ENCODE results near the gene OXSR1. TPM values are rescaled to one million over a fixed set of nuclear protein-coding genes. Genes with fewer than 3 reads are reported as not detected.
"Not testable (repeated sequence)": the region's sequence is repeated elsewhere in the genome, so short reads cannot be mapped to it uniquely, and the experiment has no call there.

The OXSR1 gene
- total RNA-seq, 2 donors from 2014 or later: 16.1 to 23.7 TPM

GRCh38 chr3:38190481-38190881 lies 25.1 kb downstream of the OXSR1 start:
- Histone ChIP-seq H3K27me3 (no peaks in the 10 kb centered on the region), H3K4me1 (no peaks in the 10 kb centered on the region), H3K9me3 (no peaks in the 10 kb centered on the region), H3K36me3 (replicated peaks in 1 of 2; ENCODE audit: insufficient read depth in 1 of 2, low read depth in 2 of 2) (peaks cover 0 to 2% of the 10 kb centered on the region in 2 donors), H3K27ac (no peak overlapping the region), H3K4me3 (no peak overlapping the region)
- intact Hi-C loops (cut with DNase I): no loop called here
- no peak for DNase-seq
- no peak for ATAC-seq
- no peak for TF ChIP-seq POLR2A (IDR thresholded peaks at IDR 0.05)
- TF ChIP-seq, protein P1, sequence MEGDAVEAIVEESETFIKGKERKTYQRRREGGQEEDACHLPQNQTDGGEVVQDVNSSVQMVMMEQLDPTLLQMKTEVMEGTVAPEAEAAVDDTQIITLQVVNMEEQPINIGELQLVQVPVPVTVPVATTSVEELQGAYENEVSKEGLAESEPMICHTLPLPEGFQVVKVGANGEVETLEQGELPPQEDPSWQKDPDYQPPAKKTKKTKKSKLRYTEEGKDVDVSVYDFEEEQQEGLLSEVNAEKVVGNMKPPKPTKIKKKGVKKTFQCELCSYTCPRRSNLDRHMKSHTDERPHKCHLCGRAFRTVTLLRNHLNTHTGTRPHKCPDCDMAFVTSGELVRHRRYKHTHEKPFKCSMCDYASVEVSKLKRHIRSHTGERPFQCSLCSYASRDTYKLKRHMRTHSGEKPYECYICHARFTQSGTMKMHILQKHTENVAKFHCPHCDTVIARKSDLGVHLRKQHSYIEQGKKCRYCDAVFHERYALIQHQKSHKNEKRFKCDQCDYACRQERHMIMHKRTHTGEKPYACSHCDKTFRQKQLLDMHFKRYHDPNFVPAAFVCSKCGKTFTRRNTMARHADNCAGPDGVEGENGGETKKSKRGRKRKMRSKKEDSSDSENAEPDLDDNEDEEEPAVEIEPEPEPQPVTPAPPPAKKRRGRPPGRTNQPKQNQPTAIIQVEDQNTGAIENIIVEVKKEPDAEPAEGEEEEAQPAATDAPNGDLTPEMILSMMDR (IDR thresholded peaks at IDR 0.05): no peak

DNA sequence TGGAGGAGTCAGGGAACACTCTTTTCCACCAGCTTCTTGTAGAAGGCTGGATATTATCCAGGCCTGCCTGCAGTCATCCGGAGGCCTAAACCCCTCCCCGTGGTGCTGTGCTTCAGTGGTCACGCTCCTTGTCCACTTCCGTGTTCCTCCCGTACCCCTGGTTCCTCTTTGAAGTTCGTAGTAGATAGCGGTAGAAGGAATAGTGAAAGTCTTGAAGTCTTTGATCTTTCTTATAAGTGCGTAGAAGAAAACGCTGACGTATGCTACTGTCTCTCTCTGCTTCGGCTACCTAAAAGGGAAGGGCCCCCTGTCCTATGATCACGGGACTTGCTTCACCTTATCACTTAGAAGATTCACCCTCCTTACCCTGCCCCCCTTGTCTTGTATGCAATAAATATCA lies 37.6 kb downstream of the OXSR1 start:
- 87 to 92% methylated on average over 12 of the region's 12 CpGs for WGBS, 2 donors
- DNase-seq; H3K4me1 ChIP-seq; H3K27ac ChIP-seq; H3K36me3 ChIP-seq (replicated peaks in 1 of 2; ENCODE audit: insufficient read depth in 1 of 2, low read depth in 2 of 2); intact Hi-C loops (cut with DNase I); H3K27me3 ChIP-seq; H3K9me3 ChIP-seq; ATAC-seq; H3K4me3 ChIP-seq: not testable (repeated sequence)

DNA sequence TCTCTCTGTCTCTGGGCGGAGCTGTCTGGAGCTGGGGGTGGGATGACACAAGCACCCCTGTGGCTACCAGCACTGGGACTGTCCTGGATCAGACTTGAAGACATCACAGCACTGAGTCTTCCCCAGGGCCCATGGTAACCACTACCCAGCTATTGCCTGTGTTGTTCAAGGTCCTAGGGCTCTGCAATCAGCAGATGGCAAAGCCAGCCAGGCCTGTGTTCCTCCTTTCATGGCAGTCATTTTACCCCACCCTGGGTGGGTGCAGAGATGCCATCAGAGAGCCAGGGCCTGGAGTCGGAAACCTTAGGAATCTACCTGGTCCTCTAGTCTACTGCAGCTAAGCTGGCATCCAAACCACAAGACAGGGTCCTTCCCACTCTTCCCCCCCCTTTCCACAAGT lies 38.4 kb downstream of the OXSR1 start:
- 92 to 96% methylated on average over 2 of the region's 2 CpGs for WGBS, 2 donors
- ATAC-seq (no peak), DNase-seq (no peak)
- intact Hi-C loops (cut with DNase I): no loop called here
- H3K4me1 ChIP-seq: no peaks in the 10 kb centered on the region
- H3K27ac ChIP-seq: no peak overlapping the region
- TF ChIP-seq, protein P1 (IDR thresholded peaks at IDR 0.05): no peak
- no peak for TF ChIP-seq POLR2A (IDR thresholded peaks at IDR 0.05)
- peaks cover 0 to 2% of the 10 kb centered on the region in 2 donors for H3K36me3 ChIP-seq (replicated peaks in 1 of 2; ENCODE audit: insufficient read depth in 1 of 2, low read depth in 2 of 2)
- no peaks in the 10 kb centered on the region for H3K9me3 ChIP-seq
- no peak overlapping the region for H3K4me3 ChIP-seq
- H3K27me3 ChIP-seq: no peaks in the 10 kb centered on the region

DNA sequence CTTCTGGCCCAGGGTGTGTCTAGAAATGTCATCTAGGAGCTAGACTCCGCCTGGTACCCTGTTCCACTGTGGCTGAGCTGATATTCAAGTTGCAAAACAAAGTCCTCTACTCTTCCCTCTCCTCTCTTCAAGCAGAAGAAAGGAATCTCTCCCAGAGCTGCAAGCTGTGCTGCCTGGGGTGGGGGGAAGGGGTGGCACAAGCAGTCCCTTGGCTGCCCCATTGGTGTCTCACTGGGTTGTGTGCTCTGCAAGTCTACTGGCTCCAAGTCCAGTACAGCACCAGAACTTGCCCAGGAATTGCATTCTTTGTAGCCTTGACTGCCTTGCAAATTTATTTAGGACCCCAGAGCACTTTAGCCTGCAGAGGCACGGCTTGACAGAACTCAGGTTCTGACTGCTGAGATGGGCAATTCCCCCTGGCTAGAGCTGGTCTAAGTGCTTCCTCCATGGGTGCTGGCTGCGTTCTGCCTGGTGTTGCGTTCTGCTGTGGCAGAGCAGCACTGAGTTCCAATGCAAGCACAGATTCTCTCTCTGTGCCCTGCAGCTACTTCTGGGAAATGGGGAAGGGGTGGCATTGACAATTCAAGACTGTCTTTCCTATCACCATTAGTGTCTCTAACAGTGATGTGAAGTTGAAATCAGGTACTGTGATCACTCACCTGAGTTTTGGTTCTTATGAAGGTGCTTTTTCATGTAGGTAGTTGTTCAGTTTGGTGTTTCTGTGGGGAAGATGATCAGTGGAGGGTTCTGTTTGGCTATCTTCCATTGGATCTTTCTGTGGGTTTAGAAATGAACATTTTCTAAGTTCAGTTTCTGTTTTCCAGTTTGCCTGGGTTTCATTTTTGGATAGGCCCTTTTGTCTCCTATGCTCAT lies 39.5 kb downstream of the OXSR1 start:
- no peak for ATAC-seq
- Histone ChIP-seq H3K36me3 (replicated peaks in 1 of 2; ENCODE audit: insufficient read depth in 1 of 2, low read depth in 2 of 2) (no peaks in the 10 kb centered on the region), H3K4me3 (no peak overlapping the region), H3K4me1 (no peaks in the 10 kb centered on the region), H3K27ac (no peak overlapping the region), H3K9me3 (no peaks in the 10 kb centered on the region), H3K27me3 (no peaks in the 10 kb centered on the region)
- 83 to 95% methylated on average over 1 to 4 of the region's 4 CpGs for WGBS, 2 donors
- no peak for DNase-seq
- intact Hi-C loops (cut with DNase I): no loop called here
- no peak for TF ChIP-seq POLR2A (IDR thresholded peaks at IDR 0.05)
- TF ChIP-seq, protein P1 (IDR thresholded peaks at IDR 0.05): no peak

DNA sequence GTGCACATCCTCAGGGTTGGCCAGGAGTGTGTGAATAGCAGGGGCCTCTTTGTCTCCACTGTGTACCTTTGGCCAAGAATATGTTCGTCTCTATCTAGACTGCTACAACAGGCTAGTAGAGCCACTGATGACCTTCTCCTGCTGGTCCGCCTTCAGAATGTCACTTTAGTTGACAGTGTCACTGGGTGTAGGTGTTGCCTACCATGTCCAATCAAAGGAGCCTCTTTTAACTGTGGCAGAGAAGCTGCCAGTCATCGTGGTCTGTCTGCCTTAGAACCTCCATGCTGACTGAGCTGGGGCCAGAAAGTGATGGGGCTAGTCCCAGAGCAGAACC lies 40.1 kb downstream of the OXSR1 start:
- Histone ChIP-seq H3K27me3 (no peaks in the 10 kb centered on the region), H3K27ac (no peak overlapping the region), H3K4me1 (no peaks in the 10 kb centered on the region), H3K9me3 (no peaks in the 10 kb centered on the region), H3K36me3 (replicated peaks in 1 of 2; ENCODE audit: insufficient read depth in 1 of 2, low read depth in 2 of 2) (no peaks in the 10 kb centered on the region), H3K4me3 (no peak overlapping the region)
- no peak for TF ChIP-seq POLR2A (IDR thresholded peaks at IDR 0.05)
- ATAC-seq: no peak
- no peak for DNase-seq
- intact Hi-C loops (cut with DNase I): no loop called here
- 66 to 67% methylated on average over 1 to 3 of the region's 3 CpGs for WGBS, 2 donors

Data from body of pancreas (tissue), 4 donors.